HG03442 (cell line): ENCODE measurements around the gene FBXL13.
"Not testable (repeated sequence)": the region's sequence is repeated elsewhere in the genome, so short reads cannot be mapped to it uniquely, and the experiment has no call there.

Experiments used
- ATAC-seq: cut with Tn5 transposase; IDR thresholded peaks from one replicate; pipeline ENCODE4 v1.9.1; 2021; ENCODE audit warnings: mild to moderate bottlenecking, moderate library complexity; ENCODE audit not compliant: unreplicated experiment

The FBXL13 gene

GRCh38 chr7:102902052-102902451 lies 172.5 kb downstream of the FBXL13 start:
- ATAC-seq, result not testable (repeated sequence)

- ATAC-seq, result no peak
Measured at GRCh38 chr7:102898532-102898859, 176.1 kb downstream of the FBXL13 start.

- ATAC-seq, result no peak
Measured at GRCh38 chr7:102897856-102898531, 176.6 kb downstream of the FBXL13 start.

GRCh38 chr7:102897211-102897631 lies 177.4 kb downstream of the FBXL13 start:
- no peak for ATAC-seq

GRCh38 chr7:102896585-102896984 lies 178.0 kb downstream of the FBXL13 start:
- no peak for ATAC-seq

GRCh38 chr7:102895602-102896001 lies 179.0 kb downstream of the FBXL13 start:
- ATAC-seq, result no peak

GRCh38 chr7:102892631-102893278 lies 181.8 kb downstream of the FBXL13 start:
- ATAC-seq, result no peak

- no peak for ATAC-seq
Measured at GRCh38 chr7:102891693-102892261, 182.8 kb downstream of the FBXL13 start.

GRCh38 chr7:102890971-102891692 lies 183.5 kb downstream of the FBXL13 start:
- ATAC-seq, result no peak

- no peak for ATAC-seq
Measured at GRCh38 chr7:102890292-102890970, 184.2 kb downstream of the FBXL13 start.

- ATAC-seq, result no peak
Measured at GRCh38 chr7:102889851-102890250, 184.7 kb downstream of the FBXL13 start.

- ATAC-seq, result no peak
Measured at GRCh38 chr7:102888561-102889233, 185.9 kb downstream of the FBXL13 start.

- no peak for ATAC-seq
Measured at GRCh38 chr7:102883098-102883860, 191.3 kb downstream of the FBXL13 start.

GRCh38 chr7:102875700-102876295 lies 198.8 kb downstream of the FBXL13 start:
- no peak for ATAC-seq

GRCh38 chr7:102874966-102875365 lies 199.6 kb downstream of the FBXL13 start:
- no peak for ATAC-seq

- ATAC-seq, result peak; percentile 99
Measured at GRCh38 chr7:102874166-102874829, 200.3 kb downstream of the FBXL13 start.

- ATAC-seq, result peak; percentile 19
Measured at GRCh38 chr7:102873470-102874165, 201.0 kb downstream of the FBXL13 start.

- no peak for ATAC-seq
Measured at GRCh38 chr7:102872460-102872859, 202.1 kb downstream of the FBXL13 start.
